Liver (tissue), 3 donors: Measurements from ENCODE around the gene MAN2A1.

ENCODE experiments used
- ATF3 ChIP-seq: IDR thresholded peaks from 2 replicates; pipeline ENCODE4 v1.6.1; 2016; ENCODE audit warnings: antibody characterized with exemption
- FOXA2 ChIP-seq: IDR thresholded peaks from 2 replicates; pipeline ENCODE4 v1.6.1; 2016; ENCODE audit warnings: antibody characterized with exemption
- GABPA ChIP-seq, 2 donors: IDR thresholded peaks in 1 of 2; conservative IDR thresholded peaks in 1 of 2; 2 replicates each; pipeline ENCODE4 v1.6.1; 2016; ENCODE audit warnings: antibody characterized with exemption in 2 of 2, mild to moderate bottlenecking in 1 of 2, moderate library complexity in 1 of 2
- RAD21 ChIP-seq, 2 donors: IDR thresholded peaks; 2 replicates each; pipeline ENCODE4 v1.6.1; 2016; ENCODE audit warnings: antibody characterized with exemption in 2 of 2, mild to moderate bottlenecking in 2 of 2
- SP1 ChIP-seq: IDR thresholded peaks from 2 replicates; pipeline ENCODE4 v1.6.1; 2018; ENCODE audit warnings: antibody characterized with exemption, mild to moderate bottlenecking
- TAF1 ChIP-seq: conservative IDR thresholded peaks from 2 replicates; pipeline ENCODE4 v1.6.1; 2016; ENCODE audit warnings: antibody characterized with exemption, mild to moderate bottlenecking
- YY1 ChIP-seq: IDR thresholded peaks from 2 replicates; pipeline ENCODE4 v1.6.1; 2016; ENCODE audit warnings: antibody characterized with exemption, mild to moderate bottlenecking
- ZBTB33 ChIP-seq: IDR thresholded peaks from 2 replicates; pipeline ENCODE4 v1.6.1; 2016; ENCODE audit warnings: antibody characterized with exemption
- TF ChIP-seq, protein P1 (sequence below): fragments of 150-350 bp; IDR thresholded peaks from 2 replicates; pipeline ENCODE4 v1.5.1; 2017; ENCODE audit warnings: improper control_type of control experiment, low read depth, low read length; ENCODE audit not compliant: missing input control
- TF ChIP-seq, protein P2 (sequence below): IDR thresholded peaks from 2 replicates; pipeline ENCODE4 v1.6.1; 2016; ENCODE audit warnings: antibody characterized with exemption, mild to moderate bottlenecking
- TF ChIP-seq, protein P3 (sequence below): IDR thresholded peaks from 2 replicates; pipeline ENCODE4 v1.6.1; 2016; ENCODE audit warnings: antibody characterized with exemption
- donor health status: healthy.
- donor health status: healthy.

GRCh38 chr5:109659901-109660300 is 29.8 kb upstream of the MAN2A1 start:
- TF ChIP-seq, protein P1, sequence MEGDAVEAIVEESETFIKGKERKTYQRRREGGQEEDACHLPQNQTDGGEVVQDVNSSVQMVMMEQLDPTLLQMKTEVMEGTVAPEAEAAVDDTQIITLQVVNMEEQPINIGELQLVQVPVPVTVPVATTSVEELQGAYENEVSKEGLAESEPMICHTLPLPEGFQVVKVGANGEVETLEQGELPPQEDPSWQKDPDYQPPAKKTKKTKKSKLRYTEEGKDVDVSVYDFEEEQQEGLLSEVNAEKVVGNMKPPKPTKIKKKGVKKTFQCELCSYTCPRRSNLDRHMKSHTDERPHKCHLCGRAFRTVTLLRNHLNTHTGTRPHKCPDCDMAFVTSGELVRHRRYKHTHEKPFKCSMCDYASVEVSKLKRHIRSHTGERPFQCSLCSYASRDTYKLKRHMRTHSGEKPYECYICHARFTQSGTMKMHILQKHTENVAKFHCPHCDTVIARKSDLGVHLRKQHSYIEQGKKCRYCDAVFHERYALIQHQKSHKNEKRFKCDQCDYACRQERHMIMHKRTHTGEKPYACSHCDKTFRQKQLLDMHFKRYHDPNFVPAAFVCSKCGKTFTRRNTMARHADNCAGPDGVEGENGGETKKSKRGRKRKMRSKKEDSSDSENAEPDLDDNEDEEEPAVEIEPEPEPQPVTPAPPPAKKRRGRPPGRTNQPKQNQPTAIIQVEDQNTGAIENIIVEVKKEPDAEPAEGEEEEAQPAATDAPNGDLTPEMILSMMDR = no peak
- no peak for TF ChIP-seq GABPA (IDR thresholded peaks at IDR 0.05 in 1 of 2, conservative IDR thresholded peaks at IDR 0.05 in 1 of 2)
- TF ChIP-seq SP1 = no peak
- TF ChIP-seq, protein P2, sequence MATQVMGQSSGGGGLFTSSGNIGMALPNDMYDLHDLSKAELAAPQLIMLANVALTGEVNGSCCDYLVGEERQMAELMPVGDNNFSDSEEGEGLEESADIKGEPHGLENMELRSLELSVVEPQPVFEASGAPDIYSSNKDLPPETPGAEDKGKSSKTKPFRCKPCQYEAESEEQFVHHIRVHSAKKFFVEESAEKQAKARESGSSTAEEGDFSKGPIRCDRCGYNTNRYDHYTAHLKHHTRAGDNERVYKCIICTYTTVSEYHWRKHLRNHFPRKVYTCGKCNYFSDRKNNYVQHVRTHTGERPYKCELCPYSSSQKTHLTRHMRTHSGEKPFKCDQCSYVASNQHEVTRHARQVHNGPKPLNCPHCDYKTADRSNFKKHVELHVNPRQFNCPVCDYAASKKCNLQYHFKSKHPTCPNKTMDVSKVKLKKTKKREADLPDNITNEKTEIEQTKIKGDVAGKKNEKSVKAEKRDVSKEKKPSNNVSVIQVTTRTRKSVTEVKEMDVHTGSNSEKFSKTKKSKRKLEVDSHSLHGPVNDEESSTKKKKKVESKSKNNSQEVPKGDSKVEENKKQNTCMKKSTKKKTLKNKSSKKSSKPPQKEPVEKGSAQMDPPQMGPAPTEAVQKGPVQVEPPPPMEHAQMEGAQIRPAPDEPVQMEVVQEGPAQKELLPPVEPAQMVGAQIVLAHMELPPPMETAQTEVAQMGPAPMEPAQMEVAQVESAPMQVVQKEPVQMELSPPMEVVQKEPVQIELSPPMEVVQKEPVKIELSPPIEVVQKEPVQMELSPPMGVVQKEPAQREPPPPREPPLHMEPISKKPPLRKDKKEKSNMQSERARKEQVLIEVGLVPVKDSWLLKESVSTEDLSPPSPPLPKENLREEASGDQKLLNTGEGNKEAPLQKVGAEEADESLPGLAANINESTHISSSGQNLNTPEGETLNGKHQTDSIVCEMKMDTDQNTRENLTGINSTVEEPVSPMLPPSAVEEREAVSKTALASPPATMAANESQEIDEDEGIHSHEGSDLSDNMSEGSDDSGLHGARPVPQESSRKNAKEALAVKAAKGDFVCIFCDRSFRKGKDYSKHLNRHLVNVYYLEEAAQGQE = no peak
- TF ChIP-seq, protein P3, sequence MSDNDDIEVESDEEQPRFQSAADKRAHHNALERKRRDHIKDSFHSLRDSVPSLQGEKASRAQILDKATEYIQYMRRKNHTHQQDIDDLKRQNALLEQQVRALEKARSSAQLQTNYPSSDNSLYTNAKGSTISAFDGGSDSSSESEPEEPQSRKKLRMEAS = no peak
- no peak for TF ChIP-seq FOXA2
- no peak for TF ChIP-seq ZBTB33
- TF ChIP-seq ATF3 = no peak
- no peak for TF ChIP-seq RAD21 (IDR thresholded peaks at IDR 0.05)
- TF ChIP-seq TAF1 = no peak
- TF ChIP-seq YY1 = no peak
